C4-2B (cell line): Measurements from ENCODE around the gene GDI1.

Experiments used
- CTCF ChIP-seq: fragments of 450-650 bp; conservative IDR thresholded peaks from 2 replicates; pipeline ENCODE4 v1.5.1; 2017; ENCODE audit warnings: mild to moderate bottlenecking
- ZFX ChIP-seq: fragments of 450-650 bp; IDR thresholded peaks from 2 replicates; pipeline ENCODE4 v1.6.1; 2017

- TF ChIP-seq CTCF (no peak), ZFX (no peak)
Observed at GRCh38 chrX:154468217-154468616, 31.3 kb downstream of the GDI1 start.
